Measurements from ENCODE around the gene AGRP.

Gene AGRP

GRCh38 chr16:67451704-67452435, 31.5 kb downstream of the AGRP start:
- no peak for DNase-seq (ENCODE audit: low read depth, low spot score)
- 0 out of 2 replicates have a peak, but pooled peaks cover 2% of the 10 kb centered on the region for H3K36me3 ChIP-seq (ENCODE audit: control insufficient read depth, insufficient read depth, low read length)

GRCh38 chr16:67451061-67451703, 32.2 kb downstream of the AGRP start:
- Histone ChIP-seq H3K9me3 (ENCODE audit: control insufficient read depth, insufficient read depth, low read length) (no peaks in the 10 kb centered on the region), H3K27ac (ENCODE audit: low read length) (no peak overlapping the region), H3K36me3 (ENCODE audit: control insufficient read depth, insufficient read depth, low read length) (0 out of 2 replicates have a peak, but pooled peaks cover 2% of the 10 kb centered on the region), H3K27me3 (ENCODE audit: control insufficient read depth, insufficient read depth, low read length) (no peaks in the 10 kb centered on the region), H3K4me1 (ENCODE audit: control insufficient read depth, insufficient read depth, low read length) (no peaks in the 10 kb centered on the region), H3K4me3 (ENCODE audit: low read length) (no peak overlapping the region)
- no peak for DNase-seq (ENCODE audit: low read depth, low spot score)
- WGBS (ENCODE audit: insufficient coverage, insufficient read length), result no CpG with 5 or more reads among the region's 12 CpGs

More at GRCh38 chr16:67451704-67452435, 31.5 kb downstream of the AGRP start:
- Histone ChIP-seq H3K4me3 (ENCODE audit: low read length) (no peak overlapping the region), H3K27me3 (ENCODE audit: control insufficient read depth, insufficient read depth, low read length) (no peaks in the 10 kb centered on the region), H3K4me1 (ENCODE audit: control insufficient read depth, insufficient read depth, low read length) (no peaks in the 10 kb centered on the region), H3K27ac (ENCODE audit: low read length) (no peak overlapping the region), H3K9me3 (ENCODE audit: control insufficient read depth, insufficient read depth, low read length) (no peaks in the 10 kb centered on the region)
- WGBS (ENCODE audit: insufficient coverage, insufficient read length), result no CpG with 5 or more reads among the region's 2 CpGs

DNA sequence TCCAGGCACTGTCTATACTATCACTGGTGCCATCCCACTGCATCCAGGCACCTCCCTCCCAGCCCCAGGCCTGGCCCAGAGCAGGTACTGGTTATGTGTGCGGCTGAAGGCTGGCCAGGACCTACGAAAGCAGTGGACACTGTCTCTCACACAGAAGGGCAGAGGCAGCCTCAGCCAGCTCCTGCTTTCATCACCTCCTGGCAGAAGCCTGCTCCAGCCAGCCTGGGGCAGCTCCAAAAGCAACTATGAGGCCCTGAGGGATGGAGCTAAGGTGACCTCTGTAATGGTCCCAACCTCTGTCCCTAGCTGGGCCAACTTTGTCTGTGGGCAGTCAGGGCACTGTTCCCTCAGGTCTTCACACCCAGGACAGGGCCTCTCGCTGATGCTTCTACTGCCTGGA, 33.6 kb downstream of the AGRP start:
- Histone ChIP-seq H3K36me3 (ENCODE audit: control insufficient read depth, insufficient read depth, low read length) (0 out of 2 replicates have a peak, but pooled peaks cover 2% of the 10 kb centered on the region), H3K27me3 (ENCODE audit: control insufficient read depth, insufficient read depth, low read length) (no peaks in the 10 kb centered on the region), H3K4me1 (ENCODE audit: control insufficient read depth, insufficient read depth, low read length) (no peaks in the 10 kb centered on the region), H3K27ac (ENCODE audit: low read length) (no peak overlapping the region), H3K9me3 (ENCODE audit: control insufficient read depth, insufficient read depth, low read length) (no peaks in the 10 kb centered on the region), H3K4me3 (ENCODE audit: low read length) (no peak overlapping the region)
- no peak for DNase-seq (ENCODE audit: low read depth, low spot score)
- no CpG with 5 or more reads among the region's 3 CpGs for WGBS (ENCODE audit: insufficient coverage, insufficient read length)

DNA sequence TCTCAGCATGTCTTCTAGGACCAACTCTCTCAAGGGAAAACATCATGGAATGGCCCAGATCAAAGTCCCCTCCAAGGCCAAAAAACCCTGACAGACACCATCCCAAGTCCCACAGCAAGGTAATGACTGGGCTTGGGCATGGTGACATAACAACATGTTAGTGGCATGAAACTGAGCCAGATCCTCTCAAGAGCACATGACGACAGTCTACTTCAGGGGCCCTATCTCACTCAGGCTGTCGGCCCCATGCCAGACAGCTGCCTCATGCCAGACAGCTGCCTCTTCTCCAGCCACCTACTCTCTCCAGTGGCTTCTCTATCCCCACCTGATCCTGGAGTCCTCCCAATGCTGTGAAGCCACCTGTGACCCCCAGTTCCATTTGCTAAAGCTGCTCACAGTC, 34.0 kb downstream of the AGRP start:
- no peak for DNase-seq (ENCODE audit: low read depth, low spot score)
- H3K9me3 ChIP-seq (ENCODE audit: control insufficient read depth, insufficient read depth, low read length), result no peaks in the 10 kb centered on the region
- H3K4me1 ChIP-seq (ENCODE audit: control insufficient read depth, insufficient read depth, low read length), result no peaks in the 10 kb centered on the region
- no peak overlapping the region for H3K4me3 ChIP-seq (ENCODE audit: low read length)
- H3K36me3 ChIP-seq (ENCODE audit: control insufficient read depth, insufficient read depth, low read length), result 0 out of 2 replicates have a peak, but pooled peaks cover 2% of the 10 kb centered on the region
- no peaks in the 10 kb centered on the region for H3K27me3 ChIP-seq (ENCODE audit: control insufficient read depth, insufficient read depth, low read length)
- WGBS (ENCODE audit: insufficient coverage, insufficient read length), result no CpG with 5 or more reads among the region's 2 CpGs
- H3K27ac ChIP-seq (ENCODE audit: low read length), result no peak overlapping the region

DNA sequence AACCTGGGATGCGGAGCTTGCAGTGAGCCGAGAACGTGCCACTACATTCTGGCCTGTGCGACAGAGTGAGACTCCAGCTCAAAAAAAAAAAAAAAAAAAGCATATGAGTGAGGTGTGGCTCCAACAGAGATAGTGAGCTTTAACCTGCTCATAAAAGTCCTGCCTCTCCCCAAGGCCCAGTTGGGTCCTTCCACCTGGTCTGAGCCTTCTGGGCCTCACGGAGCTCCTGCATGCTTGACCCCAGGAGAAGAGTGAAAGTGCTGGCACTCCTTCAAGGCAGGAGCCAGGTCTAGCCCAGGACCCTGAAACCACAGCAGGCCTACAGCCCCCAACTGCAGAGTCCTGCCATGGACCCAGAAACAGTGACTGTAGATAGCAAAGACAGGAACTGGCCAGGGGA, 34.8 kb downstream of the AGRP start:
- no peak for DNase-seq (ENCODE audit: low read depth, low spot score)
- WGBS (ENCODE audit: insufficient coverage, insufficient read length), result no CpG with 5 or more reads among the region's 5 CpGs
- no peak overlapping the region for H3K27ac ChIP-seq (ENCODE audit: low read length)
- H3K4me1 ChIP-seq (ENCODE audit: control insufficient read depth, insufficient read depth, low read length), result 0 out of 2 replicates have a peak, but pooled peaks cover 1% of the 10 kb centered on the region
- 0 out of 2 replicates have a peak, but pooled peaks cover 2% of the 10 kb centered on the region for H3K36me3 ChIP-seq (ENCODE audit: control insufficient read depth, insufficient read depth, low read length)
- H3K27me3 ChIP-seq (ENCODE audit: control insufficient read depth, insufficient read depth, low read length), result no peaks in the 10 kb centered on the region
- no peak overlapping the region for H3K4me3 ChIP-seq (ENCODE audit: low read length)
- no peaks in the 10 kb centered on the region for H3K9me3 ChIP-seq (ENCODE audit: control insufficient read depth, insufficient read depth, low read length)

- Histone ChIP-seq H3K27ac (ENCODE audit: low read length) (no peak overlapping the region), H3K4me3 (ENCODE audit: low read length) (no peak overlapping the region), H3K4me1 (ENCODE audit: control insufficient read depth, insufficient read depth, low read length) (0 out of 2 replicates have a peak, but pooled peaks cover 1% of the 10 kb centered on the region), H3K36me3 (ENCODE audit: control insufficient read depth, insufficient read depth, low read length) (peaks cover 3% of the 10 kb centered on the region; the same call in 1 of the 2 replicates), H3K27me3 (ENCODE audit: control insufficient read depth, insufficient read depth, low read length) (no peaks in the 10 kb centered on the region), H3K9me3 (ENCODE audit: control insufficient read depth, insufficient read depth, low read length) (no peaks in the 10 kb centered on the region)
- WGBS (ENCODE audit: insufficient coverage, insufficient read length), result no CpG with 5 or more reads among the region's 6 CpGs
- DNase-seq (ENCODE audit: low read depth, low spot score), result no peak
These were observed 35.8 kb downstream of the AGRP start for GRCh38 chr16:67447508-67448076.

DNA sequence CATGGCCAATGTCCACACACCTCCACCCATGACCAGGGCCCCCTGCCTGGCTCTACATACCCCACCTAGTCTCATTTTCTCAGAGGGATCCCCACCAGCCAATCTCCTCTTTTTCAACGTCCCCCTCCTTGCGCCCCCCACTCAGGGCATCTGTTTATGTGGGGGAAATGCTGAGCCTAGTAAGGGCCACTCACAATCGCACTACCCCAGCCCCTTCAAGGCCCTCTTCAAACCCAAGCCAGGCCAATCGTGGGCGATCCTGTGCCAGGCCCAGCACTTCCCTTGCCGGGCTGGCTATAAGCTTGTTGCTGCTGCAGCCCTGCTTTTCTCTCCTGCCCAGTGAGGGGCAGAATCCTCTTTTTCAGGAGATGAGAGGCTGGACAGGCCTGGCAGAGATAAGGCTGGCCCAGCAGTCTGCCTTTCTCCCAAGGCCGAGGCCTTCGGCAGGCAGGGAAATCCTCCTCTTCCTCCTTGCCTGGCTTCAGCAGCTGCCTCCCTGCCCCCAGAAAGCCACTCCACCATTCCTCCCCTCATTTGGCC, 36.3 kb downstream of the AGRP start:
- Histone ChIP-seq H3K4me1 (ENCODE audit: control insufficient read depth, insufficient read depth, low read length) (0 out of 2 replicates have a peak, but pooled peaks cover 1% of the 10 kb centered on the region), H3K27ac (ENCODE audit: low read length) (no peak overlapping the region), H3K36me3 (ENCODE audit: control insufficient read depth, insufficient read depth, low read length) (peaks cover 4% of the 10 kb centered on the region; the same call in 1 of the 2 replicates), H3K4me3 (ENCODE audit: low read length) (no peak overlapping the region), H3K9me3 (ENCODE audit: control insufficient read depth, insufficient read depth, low read length) (no peaks in the 10 kb centered on the region), H3K27me3 (ENCODE audit: control insufficient read depth, insufficient read depth, low read length) (no peaks in the 10 kb centered on the region)
- no CpG with 5 or more reads among the region's 8 CpGs for WGBS (ENCODE audit: insufficient coverage, insufficient read length)
- DNase-seq (ENCODE audit: low read depth, low spot score), result no peak

GRCh38 chr16:67445913-67446907, 37.1 kb downstream of the AGRP start:
- no peak overlapping the region for H3K27ac ChIP-seq (ENCODE audit: low read length)
- WGBS (ENCODE audit: insufficient coverage, insufficient read length), result no CpG with 5 or more reads among the region's 12 CpGs
- no peak for DNase-seq (ENCODE audit: low read depth, low spot score)
- no peaks in the 10 kb centered on the region for H3K9me3 ChIP-seq (ENCODE audit: control insufficient read depth, insufficient read depth, low read length)
- H3K27me3 ChIP-seq (ENCODE audit: control insufficient read depth, insufficient read depth, low read length), result no peaks in the 10 kb centered on the region
- H3K36me3 ChIP-seq (ENCODE audit: control insufficient read depth, insufficient read depth, low read length), result peaks cover 2% of the 10 kb centered on the region; the same call in 1 of the 2 replicates
- H3K4me1 ChIP-seq (ENCODE audit: control insufficient read depth, insufficient read depth, low read length), result 0 out of 2 replicates have a peak, but pooled peaks cover 1% of the 10 kb centered on the region
- H3K4me3 ChIP-seq (ENCODE audit: low read length), result no peak overlapping the region

DNA sequence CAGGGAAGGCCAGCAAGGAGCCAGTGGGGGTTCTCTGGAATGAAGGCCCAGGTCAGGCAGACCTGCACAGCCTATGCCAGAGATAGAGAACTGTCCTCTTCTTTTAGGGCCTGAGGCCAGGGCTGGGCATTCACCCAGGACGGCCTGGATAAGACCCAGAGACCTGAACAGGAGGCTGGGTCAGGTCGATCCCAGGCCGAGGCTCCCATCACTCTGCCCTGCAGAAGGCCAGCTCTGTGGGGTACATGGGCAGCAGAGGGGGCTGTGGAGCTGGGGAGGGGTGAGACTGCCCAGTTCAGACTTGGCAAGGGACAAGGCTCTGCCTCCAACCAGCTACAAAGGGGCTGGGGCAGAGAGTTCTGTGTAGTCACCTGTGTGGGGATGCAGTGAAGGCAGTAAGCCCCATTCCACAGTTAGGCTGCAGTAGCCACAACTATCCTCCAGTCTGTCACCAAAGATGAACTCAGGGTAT, 37.9 kb downstream of the AGRP start:
- H3K36me3 ChIP-seq (ENCODE audit: control insufficient read depth, insufficient read depth, low read length), result peaks cover 2% of the 10 kb centered on the region; the same call in 1 of the 2 replicates
- no peak overlapping the region for H3K4me3 ChIP-seq (ENCODE audit: low read length)
- H3K4me1 ChIP-seq (ENCODE audit: control insufficient read depth, insufficient read depth, low read length), result 0 out of 2 replicates have a peak, but pooled peaks cover 1% of the 10 kb centered on the region
- no peaks in the 10 kb centered on the region for H3K27me3 ChIP-seq (ENCODE audit: control insufficient read depth, insufficient read depth, low read length)
- no peak overlapping the region for H3K27ac ChIP-seq (ENCODE audit: low read length)
- no peaks in the 10 kb centered on the region for H3K9me3 ChIP-seq (ENCODE audit: control insufficient read depth, insufficient read depth, low read length)
- no peak for DNase-seq (ENCODE audit: low read depth, low spot score)
- WGBS (ENCODE audit: insufficient coverage, insufficient read length), result no CpG with 5 or more reads among the region's 3 CpGs

Measured in iPS DF 6.9 (cell line).